ENCODE results near the gene E2F1.

DNA sequence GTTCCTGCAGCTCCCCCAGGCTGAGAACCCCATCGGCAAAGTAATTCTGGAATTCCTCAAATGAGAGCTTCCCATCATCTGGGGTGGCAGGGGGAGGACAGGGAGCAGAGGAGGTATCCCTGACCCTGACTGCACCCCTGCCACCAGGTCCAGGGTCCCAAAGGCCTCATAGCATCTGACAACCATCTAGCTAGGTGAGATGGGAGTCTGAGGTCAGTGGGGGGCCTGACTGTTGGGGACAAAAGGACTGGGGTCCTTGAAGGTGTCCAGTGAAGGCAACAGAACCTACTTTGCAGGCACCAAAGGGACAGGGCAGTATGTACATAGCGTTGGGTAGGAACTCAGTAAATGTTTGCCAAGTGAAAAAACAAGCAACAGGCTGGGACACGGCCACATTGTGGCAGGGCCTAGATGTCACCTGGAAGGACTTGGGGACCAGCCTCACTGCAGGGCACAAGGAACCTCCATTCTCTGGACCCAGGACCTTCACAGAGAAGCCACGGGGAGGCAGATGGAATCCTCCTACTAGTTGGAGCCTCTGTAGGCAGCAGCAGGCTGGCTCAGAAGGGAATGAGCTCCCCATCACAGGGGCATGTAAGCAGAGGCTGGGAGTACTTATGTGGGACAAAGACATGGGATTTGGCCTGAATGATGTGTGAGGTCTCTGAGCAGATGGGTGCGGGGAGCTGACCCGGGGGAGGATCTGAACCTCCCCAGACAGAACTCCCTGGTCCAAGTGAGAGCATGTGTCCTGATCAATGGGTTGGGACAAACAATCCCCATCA lies 15.3 kb downstream of the E2F1 start:
- TF ChIP-seq ZNF274 (IDR thresholded peaks at IDR 0.05; ENCODE audit: low read depth, low read length) (no peak), SUZ12 (IDR thresholded peaks at IDR 0.05; ENCODE audit: extremely low read depth, insufficient read depth, insufficient read length) (no peak), YY1 (IDR thresholded peaks at IDR 0.05; ENCODE audit: insufficient read depth, insufficient read length) (no peak)
